Stimulated activated memory B cell treated with anti-CD40 and anti-IgM and Interleukin-4, amounts not matched to agents 10 μg/mL and 1 μg/mL and 100 μg/mL, for 72 hours (primary cell): ENCODE data around the gene GALNT3.
A peak's percentile ranks its signal among the peaks of the same experiment; 100 is the strongest.

Experiments
- ATAC-seq: fragments of 150-1000 bp; cut with Tn5 transposase; 2 replicates; pipeline ENCODE4 v1.10.0; 2021
- H3K27ac Mint-ChIP-seq: one replicate; pipeline ENCODE4 v1.8.0; 2022; ENCODE audit warnings: mild to moderate bottlenecking, mixed read lengths
- H3K27me3 Mint-ChIP-seq: one replicate; pipeline ENCODE4 v1.8.0; 2022; ENCODE audit warnings: mixed read lengths
- H3K36me3 Mint-ChIP-seq: one replicate; pipeline ENCODE4 v1.8.0; 2022; ENCODE audit warnings: mixed read lengths
- H3K4me1 Mint-ChIP-seq: one replicate; pipeline ENCODE4 v1.8.0; 2022; ENCODE audit warnings: mixed read lengths
- H3K4me3 Mint-ChIP-seq: one replicate; pipeline ENCODE4 v1.8.0; 2022; ENCODE audit warnings: mild to moderate bottlenecking, moderate library complexity, mixed read lengths
- H3K9me3 Mint-ChIP-seq: one replicate; pipeline ENCODE4 v1.8.0; 2022; ENCODE audit warnings: mixed read lengths

GALNT3 gene

GRCh38 chr2:165718610-165719210 is 75.3 kb downstream of the GALNT3 start:
- no peak for ATAC-seq
- H3K4me1 Mint-ChIP-seq: no peaks in the 10 kb centered on the region
- H3K9me3 Mint-ChIP-seq: no peaks in the 10 kb centered on the region
- no peaks in the 10 kb centered on the region for H3K36me3 Mint-ChIP-seq
- H3K27me3 Mint-ChIP-seq: peaks cover 25% of the 10 kb centered on the region
- no peak overlapping the region for H3K27ac Mint-ChIP-seq
- no peak overlapping the region for H3K4me3 Mint-ChIP-seq

- no peaks in the 10 kb centered on the region for H3K4me1 Mint-ChIP-seq
- no peak overlapping the region for H3K27ac Mint-ChIP-seq
- H3K27me3 Mint-ChIP-seq: peaks cover 13% of the 10 kb centered on the region
- no peak for ATAC-seq
- no peaks in the 10 kb centered on the region for H3K9me3 Mint-ChIP-seq
- no peak overlapping the region for H3K4me3 Mint-ChIP-seq
- H3K36me3 Mint-ChIP-seq: no peaks in the 10 kb centered on the region
These were observed 78.0 kb downstream of the GALNT3 start for GRCh38 chr2:165716091-165716490.

- Mint-ChIP-seq H3K27me3 (peaks cover 16% of the 10 kb centered on the region), H3K4me1 (no peaks in the 10 kb centered on the region), H3K9me3 (peaks cover 7% of the 10 kb centered on the region), H3K4me3 (no peak overlapping the region), H3K36me3 (no peaks in the 10 kb centered on the region), H3K27ac (no peak overlapping the region)
- no peak for ATAC-seq
These were observed 87.0 kb downstream of the GALNT3 start for GRCh38 chr2:165706960-165707487.

GRCh38 chr2:165701147-165701546 is 92.9 kb downstream of the GALNT3 start:
- Mint-ChIP-seq H3K27me3 (peaks cover 15% of the 10 kb centered on the region), H3K9me3 (no peaks in the 10 kb centered on the region), H3K4me3 (no peak overlapping the region), H3K27ac (no peak overlapping the region), H3K36me3 (no peaks in the 10 kb centered on the region), H3K4me1 (peaks cover 5% of the 10 kb centered on the region)
- ATAC-seq: no peak

- H3K9me3 Mint-ChIP-seq: no peaks in the 10 kb centered on the region
- peaks cover 16% of the 10 kb centered on the region for H3K27me3 Mint-ChIP-seq
- H3K4me3 Mint-ChIP-seq: no peak overlapping the region
- no peaks in the 10 kb centered on the region for H3K36me3 Mint-ChIP-seq
- H3K27ac Mint-ChIP-seq: no peak overlapping the region
- peaks cover 5% of the 10 kb centered on the region for H3K4me1 Mint-ChIP-seq
- ATAC-seq: no peak
These were observed 93.5 kb downstream of the GALNT3 start for GRCh38 chr2:165700531-165700930.

GRCh38 chr2:165699946-165700345 is 94.1 kb downstream of the GALNT3 start:
- Mint-ChIP-seq H3K27ac (no peak overlapping the region), H3K36me3 (no peaks in the 10 kb centered on the region), H3K4me1 (peaks cover 5% of the 10 kb centered on the region), H3K4me3 (no peak overlapping the region), H3K9me3 (no peaks in the 10 kb centered on the region), H3K27me3 (peaks cover 16% of the 10 kb centered on the region)
- ATAC-seq: no peak

GRCh38 chr2:165698444-165698884 is 95.6 kb downstream of the GALNT3 start:
- no peaks in the 10 kb centered on the region for H3K36me3 Mint-ChIP-seq
- H3K9me3 Mint-ChIP-seq: no peaks in the 10 kb centered on the region
- H3K4me1 Mint-ChIP-seq: peaks cover 5% of the 10 kb centered on the region
- peak; percentile 67 for ATAC-seq
- peaks cover 16% of the 10 kb centered on the region for H3K27me3 Mint-ChIP-seq
- no peak overlapping the region for H3K4me3 Mint-ChIP-seq
- no peak overlapping the region for H3K27ac Mint-ChIP-seq

GRCh38 chr2:165697748-165698443 is 96.2 kb downstream of the GALNT3 start:
- ATAC-seq: no peak
- H3K27me3 Mint-ChIP-seq: peaks cover 16% of the 10 kb centered on the region
- H3K27ac Mint-ChIP-seq: no peak overlapping the region
- H3K36me3 Mint-ChIP-seq: no peaks in the 10 kb centered on the region
- no peak overlapping the region for H3K4me3 Mint-ChIP-seq
- peaks cover 5% of the 10 kb centered on the region for H3K4me1 Mint-ChIP-seq
- no peaks in the 10 kb centered on the region for H3K9me3 Mint-ChIP-seq
